Measurements from ENCODE around the gene NF2. TPM values are rescaled to one million over a fixed set of nuclear protein-coding genes. Genes with fewer than 3 reads are reported as not detected.
"Not testable (repeated sequence)": the region's sequence is repeated elsewhere in the genome, so short reads cannot be mapped to it uniquely, and the experiment has no call there.

Gene NF2
- total RNA-seq, 2 experiments from 2014 or later: 23.1 to 24.5 TPM

GRCh38 chr22:29596408-29596807 lies 7.0 kb upstream of the NF2 start:
- Histone ChIP-seq H3K27ac (ENCODE audit: low read depth in 1 of 2, low read length in 2 of 2) (no peak overlapping the region), H3K36me3 (ENCODE audit: insufficient read depth, low read length) (no peaks in the 10 kb centered on the region), H3K4me3 (ENCODE audit: low read length) (no peak overlapping the region), H3K9me3 (ENCODE audit: control insufficient read depth in 1 of 2, insufficient read depth in 1 of 2, low read length in 2 of 2) (peaks cover 0 to 4% of the 10 kb centered on the region in 2 experiments), H3K4me1 (ENCODE audit: insufficient read depth, low read length) (no peaks in the 10 kb centered on the region), H3K27me3 (ENCODE audit: control insufficient read depth in 1 of 2, insufficient read depth in 2 of 2, low read length in 2 of 2) (no peaks in the 10 kb centered on the region)
- no peak overlapping the region for H3K27ac Mint-ChIP-seq
- intact Hi-C loops (cut with DNase I, micrococcal nuclease): no loop called here
- H3K9me3 Mint-ChIP-seq: no peaks in the 10 kb centered on the region
- DNase-seq: no peak
- H3K27me3 Mint-ChIP-seq: no peaks in the 10 kb centered on the region
- TF ChIP-seq CTCF (IDR thresholded peaks at IDR 0.05): no peak
- H3K4me1 Mint-ChIP-seq (ENCODE audit: low read depth): no peaks in the 10 kb centered on the region
- no peak for ATAC-seq (ENCODE audit: poor library complexity)
- no peak overlapping the region for H3K4me3 Mint-ChIP-seq
- no peaks in the 10 kb centered on the region for H3K36me3 Mint-ChIP-seq (ENCODE audit: low read depth)
- CTCF ChIA-PET: no interaction called here
- POLR2A ChIA-PET: no interaction called here

- H3K4me3 ChIP-seq (ENCODE audit: low read length); H3K27ac ChIP-seq (ENCODE audit: low read depth in 1 of 2, low read length in 2 of 2); H3K27me3 ChIP-seq (ENCODE audit: control insufficient read depth in 1 of 2, insufficient read depth in 2 of 2, low read length in 2 of 2); H3K27ac Mint-ChIP-seq; intact Hi-C loops (cut with DNase I, micrococcal nuclease); H3K36me3 ChIP-seq (ENCODE audit: insufficient read depth, low read length); H3K27me3 Mint-ChIP-seq; H3K36me3 Mint-ChIP-seq (ENCODE audit: low read depth); H3K4me1 Mint-ChIP-seq (ENCODE audit: low read depth); H3K4me1 ChIP-seq (ENCODE audit: insufficient read depth, low read length); H3K9me3 Mint-ChIP-seq; ATAC-seq (ENCODE audit: poor library complexity); H3K9me3 ChIP-seq (ENCODE audit: control insufficient read depth in 1 of 2, insufficient read depth in 1 of 2, low read length in 2 of 2); H3K4me3 Mint-ChIP-seq; DNase-seq: not testable (repeated sequence)
- CTCF ChIA-PET: interaction anchor here (2.0 kb wide), 1 partner anchor 8 kb away, joined by 6 read pairs; no protein-coding TSS in a partner anchor
- POLR2A ChIA-PET: interaction anchor here (0.7 to 1.1 kb wide), 2 partner anchors 28 to 44 kb away, joined by 3 to 4 read pairs; partner anchors contain the start of gene THOC5
Measured at GRCh38 chr22:29597871-29598683, 5.4 kb upstream of the NF2 start.

GRCh38 chr22:29598684-29599020 lies 4.8 kb upstream of the NF2 start:
- Histone ChIP-seq H3K36me3 (ENCODE audit: insufficient read depth, low read length) (no peaks in the 10 kb centered on the region), H3K4me3 (ENCODE audit: low read length) (no peak overlapping the region), H3K9me3 (ENCODE audit: control insufficient read depth in 1 of 2, insufficient read depth in 1 of 2, low read length in 2 of 2) (peaks cover 0 to 4% of the 10 kb centered on the region in 2 experiments), H3K27me3 (ENCODE audit: control insufficient read depth in 1 of 2, insufficient read depth in 2 of 2, low read length in 2 of 2) (no peaks in the 10 kb centered on the region), H3K27ac (ENCODE audit: low read depth in 1 of 2, low read length in 2 of 2) (no peak overlapping the region), H3K4me1 (ENCODE audit: insufficient read depth, low read length) (peaks cover 6% of the 10 kb centered on the region)
- TF ChIP-seq CTCF (IDR thresholded peaks at IDR 0.05): no peak
- ATAC-seq (ENCODE audit: poor library complexity) (no peak), DNase-seq (no peak)
- ChIA-PET CTCF (interaction anchor here (2.0 kb wide), 1 partner anchor 9 kb away, joined by 6 read pairs; no protein-coding TSS in a partner anchor), POLR2A (interaction anchor here (0.6 kb wide), 1 partner anchor 42 kb away, joined by 3 read pairs; no protein-coding TSS in a partner anchor)
- Mint-ChIP-seq H3K27me3 (no peaks in the 10 kb centered on the region), H3K4me1 (ENCODE audit: low read depth) (peaks cover 5% of the 10 kb centered on the region), H3K27ac (no peak overlapping the region), H3K9me3 (no peaks in the 10 kb centered on the region), H3K4me3 (no peak overlapping the region), H3K36me3 (ENCODE audit: low read depth) (no peaks in the 10 kb centered on the region)
- intact Hi-C loops (cut with DNase I, micrococcal nuclease): no loop called here

Data from CD4-positive, alpha-beta T cell (primary cell).